Measurements from ENCODE around the gene AKNA.

The AKNA gene

GRCh38 chr9:114367772-114368569, 19.8 kb downstream of the AKNA start:
- Histone ChIP-seq H3K9ac (ENCODE audit: low read depth, low read length, poor library complexity) (peak overlapping the region; percentile 30), H2AK5ac (ENCODE audit: low read depth, low read length) (no peak overlapping the region), H3K27me3 (ENCODE audit: control insufficient read depth in 3 of 3, insufficient read depth in 3 of 3, low read depth in 1 of 3, low read length in 3 of 3) (no peaks in the 10 kb centered on the region), H3K9me3 (replicated peaks in 1 of 2; ENCODE audit: control insufficient read depth in 2 of 2, insufficient read depth in 1 of 2, low read depth in 1 of 2, low read length in 2 of 2) (no peaks in the 10 kb centered on the region), H3K4me1 (ENCODE audit: control insufficient read depth in 2 of 2, insufficient read depth in 1 of 2, low read depth in 1 of 2, low read length in 2 of 2) (peaks cover 13 to 15% of the 10 kb centered on the region in 2 donors), H3K14ac (ENCODE audit: low read length) (no peak overlapping the region), H2AFZ (ENCODE audit: low read length) (no peak overlapping the region), H2BK5ac (ENCODE audit: low read length) (no peak overlapping the region), H4K91ac (ENCODE audit: low read depth, low read length, poor library complexity) (no peak overlapping the region), H3K79me1 (ENCODE audit: low read depth, low read length) (no peaks in the 10 kb centered on the region), H2BK12ac (ENCODE audit: low read length) (no peak overlapping the region), H3K4me3 (ENCODE audit: low read length in 2 of 2) (no peak overlapping the region), H2BK15ac (ENCODE audit: low read length) (no peak overlapping the region), H3K4me2 (ENCODE audit: insufficient read depth, low read length, poor library complexity, severe bottlenecking) (no peak overlapping the region), H3K4ac (ENCODE audit: low read length) (no peak overlapping the region), H3K36me3 (replicated peaks in 1 of 2; ENCODE audit: control insufficient read depth in 2 of 2, insufficient read depth in 2 of 2, low read length in 2 of 2) (peaks cover 8 to 31% of the 10 kb centered on the region in 2 donors), H4K8ac (ENCODE audit: low read depth, low read length) (no peak overlapping the region), H3K27ac (replicated peaks; ENCODE audit: low read length) (no peak overlapping the region), H3K18ac (ENCODE audit: low read length) (peak overlapping the region; percentile 17), H2BK120ac (ENCODE audit: low read depth, low read length) (no peak overlapping the region), H3K23ac (ENCODE audit: low read depth, low read length, poor library complexity) (peak overlapping the region; percentile 39)
- DNase-seq (ENCODE audit: low spot score), result no peak
- WGBS, 2 donors (ENCODE audit: extremely low coverage in 2 of 2, insufficient read length in 2 of 2, insufficient replicate concordance in 1 of 2), result no CpG with 5 or more reads among the region's 14 CpGs

GRCh38 chr9:114367366-114367765, 20.4 kb downstream of the AKNA start:
- no peaks in the 10 kb centered on the region for H3K9me3 ChIP-seq (replicated peaks in 1 of 2; ENCODE audit: control insufficient read depth in 2 of 2, insufficient read depth in 1 of 2, low read depth in 1 of 2, low read length in 2 of 2)
- no peaks in the 10 kb centered on the region for H3K79me1 ChIP-seq (ENCODE audit: low read depth, low read length)
- H3K9ac ChIP-seq (ENCODE audit: low read depth, low read length, poor library complexity), result no peak overlapping the region
- no peak overlapping the region for H2BK15ac ChIP-seq (ENCODE audit: low read length)
- H2BK120ac ChIP-seq (ENCODE audit: low read depth, low read length), result no peak overlapping the region
- no peak overlapping the region for H2AFZ ChIP-seq (ENCODE audit: low read length)
- H3K4ac ChIP-seq (ENCODE audit: low read length), result no peak overlapping the region
- WGBS, 2 donors (ENCODE audit: extremely low coverage in 2 of 2, insufficient read length in 2 of 2, insufficient replicate concordance in 1 of 2), result no CpG with 5 or more reads among the region's 6 CpGs
- H3K4me1 ChIP-seq (ENCODE audit: control insufficient read depth in 2 of 2, insufficient read depth in 1 of 2, low read depth in 1 of 2, low read length in 2 of 2), result peaks cover 13 to 15% of the 10 kb centered on the region in 2 donors
- no peak overlapping the region for H3K18ac ChIP-seq (ENCODE audit: low read length)
- no peak overlapping the region for H4K91ac ChIP-seq (ENCODE audit: low read depth, low read length, poor library complexity)
- H3K27ac ChIP-seq (replicated peaks; ENCODE audit: low read length), result no peak overlapping the region
- no peak overlapping the region for H2AK5ac ChIP-seq (ENCODE audit: low read depth, low read length)
- no peak overlapping the region for H2BK5ac ChIP-seq (ENCODE audit: low read length)
- H3K14ac ChIP-seq (ENCODE audit: low read length), result no peak overlapping the region
- no peak overlapping the region for H3K23ac ChIP-seq (ENCODE audit: low read depth, low read length, poor library complexity)
- peaks cover 8 to 34% of the 10 kb centered on the region in 2 donors for H3K36me3 ChIP-seq (replicated peaks in 1 of 2; ENCODE audit: control insufficient read depth in 2 of 2, insufficient read depth in 2 of 2, low read length in 2 of 2)
- H3K4me3 ChIP-seq (ENCODE audit: low read length in 2 of 2), result no peak overlapping the region
- no peak overlapping the region for H2BK12ac ChIP-seq (ENCODE audit: low read length)
- H3K4me2 ChIP-seq (ENCODE audit: insufficient read depth, low read length, poor library complexity, severe bottlenecking), result no peak overlapping the region
- no peaks in the 10 kb centered on the region for H3K27me3 ChIP-seq (ENCODE audit: control insufficient read depth in 3 of 3, insufficient read depth in 3 of 3, low read depth in 1 of 3, low read length in 3 of 3)
- no peak for DNase-seq (ENCODE audit: low spot score)
- H4K8ac ChIP-seq (ENCODE audit: low read depth, low read length), result no peak overlapping the region

- Histone ChIP-seq H2BK12ac (ENCODE audit: low read length) (no peak overlapping the region), H3K14ac (ENCODE audit: low read length) (no peak overlapping the region), H4K8ac (ENCODE audit: low read depth, low read length) (no peak overlapping the region), H3K36me3 (replicated peaks in 1 of 2; ENCODE audit: control insufficient read depth in 2 of 2, insufficient read depth in 2 of 2, low read length in 2 of 2) (peaks cover 11 to 43% of the 10 kb centered on the region in 2 donors), H2BK5ac (ENCODE audit: low read length) (no peak overlapping the region), H2AFZ (ENCODE audit: low read length) (no peak overlapping the region), H3K18ac (ENCODE audit: low read length) (no peak overlapping the region), H3K9me3 (replicated peaks in 1 of 2; ENCODE audit: control insufficient read depth in 2 of 2, insufficient read depth in 1 of 2, low read depth in 1 of 2, low read length in 2 of 2) (no peaks in the 10 kb centered on the region), H3K23ac (ENCODE audit: low read depth, low read length, poor library complexity) (no peak overlapping the region), H3K27me3 (ENCODE audit: control insufficient read depth in 3 of 3, insufficient read depth in 3 of 3, low read depth in 1 of 3, low read length in 3 of 3) (no peaks in the 10 kb centered on the region), H2AK5ac (ENCODE audit: low read depth, low read length) (no peak overlapping the region), H2BK120ac (ENCODE audit: low read depth, low read length) (no peak overlapping the region), H3K4me2 (ENCODE audit: insufficient read depth, low read length, poor library complexity, severe bottlenecking) (no peak overlapping the region), H3K4me1 (ENCODE audit: control insufficient read depth in 2 of 2, insufficient read depth in 1 of 2, low read depth in 1 of 2, low read length in 2 of 2) (peaks cover 13 to 15% of the 10 kb centered on the region in 2 donors), H2BK15ac (ENCODE audit: low read length) (no peak overlapping the region), H4K91ac (ENCODE audit: low read depth, low read length, poor library complexity) (no peak overlapping the region), H3K4me3 (ENCODE audit: low read length in 2 of 2) (no peak overlapping the region), H3K79me1 (ENCODE audit: low read depth, low read length) (no peaks in the 10 kb centered on the region), H3K4ac (ENCODE audit: low read length) (no peak overlapping the region), H3K9ac (ENCODE audit: low read depth, low read length, poor library complexity) (no peak overlapping the region), H3K27ac (replicated peaks; ENCODE audit: low read length) (no peak overlapping the region)
- no peak for DNase-seq (ENCODE audit: low spot score)
- no CpG with 5 or more reads among the region's 10 CpGs for WGBS, 2 donors (ENCODE audit: extremely low coverage in 2 of 2, insufficient read length in 2 of 2, insufficient replicate concordance in 1 of 2)
Measured at GRCh38 chr9:114366334-114367128, 21.3 kb downstream of the AKNA start.

- peaks cover 16 to 56% of the 10 kb centered on the region in 2 donors for H3K36me3 ChIP-seq (replicated peaks in 1 of 2; ENCODE audit: control insufficient read depth in 2 of 2, insufficient read depth in 2 of 2, low read length in 2 of 2)
- no peak overlapping the region for H3K23ac ChIP-seq (ENCODE audit: low read depth, low read length, poor library complexity)
- no peak overlapping the region for H3K4me3 ChIP-seq (ENCODE audit: low read length in 2 of 2)
- H3K27me3 ChIP-seq (ENCODE audit: control insufficient read depth in 3 of 3, insufficient read depth in 3 of 3, low read depth in 1 of 3, low read length in 3 of 3), result no peaks in the 10 kb centered on the region
- no peak overlapping the region for H2AFZ ChIP-seq (ENCODE audit: low read length)
- H3K4ac ChIP-seq (ENCODE audit: low read length), result no peak overlapping the region
- H3K18ac ChIP-seq (ENCODE audit: low read length), result no peak overlapping the region
- no peak overlapping the region for H2BK12ac ChIP-seq (ENCODE audit: low read length)
- peaks cover 1 to 5% of the 10 kb centered on the region in 2 donors for H3K4me1 ChIP-seq (ENCODE audit: control insufficient read depth in 2 of 2, insufficient read depth in 1 of 2, low read depth in 1 of 2, low read length in 2 of 2)
- H2BK120ac ChIP-seq (ENCODE audit: low read depth, low read length), result no peak overlapping the region
- H3K9ac ChIP-seq (ENCODE audit: low read depth, low read length, poor library complexity), result no peak overlapping the region
- no peaks in the 10 kb centered on the region for H3K79me1 ChIP-seq (ENCODE audit: low read depth, low read length)
- H2BK15ac ChIP-seq (ENCODE audit: low read length), result no peak overlapping the region
- no peak overlapping the region for H4K91ac ChIP-seq (ENCODE audit: low read depth, low read length, poor library complexity)
- no peaks in the 10 kb centered on the region for H3K9me3 ChIP-seq (replicated peaks in 1 of 2; ENCODE audit: control insufficient read depth in 2 of 2, insufficient read depth in 1 of 2, low read depth in 1 of 2, low read length in 2 of 2)
- H3K4me2 ChIP-seq (ENCODE audit: insufficient read depth, low read length, poor library complexity, severe bottlenecking), result no peak overlapping the region
- no peak overlapping the region for H2AK5ac ChIP-seq (ENCODE audit: low read depth, low read length)
- no peak for DNase-seq (ENCODE audit: low spot score)
- no CpG with 5 or more reads among the region's 2 CpGs for WGBS, 2 donors (ENCODE audit: extremely low coverage in 2 of 2, insufficient read length in 2 of 2, insufficient replicate concordance in 1 of 2)
- H3K14ac ChIP-seq (ENCODE audit: low read length), result no peak overlapping the region
- no peak overlapping the region for H4K8ac ChIP-seq (ENCODE audit: low read depth, low read length)
- no peak overlapping the region for H2BK5ac ChIP-seq (ENCODE audit: low read length)
- no peak overlapping the region for H3K27ac ChIP-seq (replicated peaks; ENCODE audit: low read length)
Measured at GRCh38 chr9:114365194-114365593, 22.6 kb downstream of the AKNA start.

Data from neuronal stem cell (in vitro differentiated cells).